HG02571 (cell line): Measurements from ENCODE around the gene COPG2.
A peak's percentile ranks its signal among the peaks of the same experiment; 100 is the strongest.

ENCODE experiments used
- ATAC-seq: cut with Tn5 transposase; IDR thresholded peaks from one replicate; pipeline ENCODE4 v1.9.1; 2021; ENCODE audit warnings: mild to moderate bottlenecking, moderate library complexity; ENCODE audit not compliant: unreplicated experiment

Gene COPG2

GRCh38 chr7:130500910-130501309, 167.6 kb downstream of the COPG2 start:
- ATAC-seq, result no peak

GRCh38 chr7:130500463-130500862, 168.1 kb downstream of the COPG2 start:
- no peak for ATAC-seq

- no peak for ATAC-seq
These were observed 174.1 kb downstream of the COPG2 start for GRCh38 chr7:130494431-130494858.

- no peak for ATAC-seq
These were observed 175.2 kb downstream of the COPG2 start for GRCh38 chr7:130493275-130493873.

- no peak for ATAC-seq
These were observed 175.8 kb downstream of the COPG2 start for GRCh38 chr7:130492523-130493274.

GRCh38 chr7:130491841-130492522, 176.6 kb downstream of the COPG2 start, which contains the start of gene MEST:
MEST (plus strand) TSS chr7:130492085; CDS start chr7:130492314, 229 bp downstream.
- no peak for ATAC-seq

GRCh38 chr7:130490888-130491804, 177.4 kb downstream of the COPG2 start:
- no peak for ATAC-seq

GRCh38 chr7:130490311-130490791, 178.2 kb downstream of the COPG2 start:
- ATAC-seq, result no peak

GRCh38 chr7:130489140-130489983, 179.2 kb downstream of the COPG2 start:
- ATAC-seq, result no peak

- no peak for ATAC-seq
These were observed 180.0 kb downstream of the COPG2 start for GRCh38 chr7:130488392-130489139.

GRCh38 chr7:130486954-130487436, 181.6 kb downstream of the COPG2 start:
- no peak for ATAC-seq

GRCh38 chr7:130486114-130486953, 182.2 kb downstream of the COPG2 start:
- ATAC-seq, result peak; percentile 47

GRCh38 chr7:130485734-130486113, 182.8 kb downstream of the COPG2 start:
- ATAC-seq, result no peak

- no peak for ATAC-seq
These were observed 185.5 kb downstream of the COPG2 start for GRCh38 chr7:130483031-130483430.

- no peak for ATAC-seq
These were observed 186.7 kb downstream of the COPG2 start for GRCh38 chr7:130481898-130482297.

GRCh38 chr7:130479716-130480400, 188.7 kb downstream of the COPG2 start:
- no peak for ATAC-seq

GRCh38 chr7:130478991-130479390, 189.6 kb downstream of the COPG2 start:
- no peak for ATAC-seq
